NCI-H510A (cell line): ENCODE measurements around the gene FAM151A.
A peak's percentile ranks its signal among the peaks of the same experiment; 100 is the strongest.

Experiments
- DNase-seq: peaks from one replicate; lab custom pipeline; 2025; lab: John Stamatoyannopoulos, UW

The FAM151A gene

DNA sequence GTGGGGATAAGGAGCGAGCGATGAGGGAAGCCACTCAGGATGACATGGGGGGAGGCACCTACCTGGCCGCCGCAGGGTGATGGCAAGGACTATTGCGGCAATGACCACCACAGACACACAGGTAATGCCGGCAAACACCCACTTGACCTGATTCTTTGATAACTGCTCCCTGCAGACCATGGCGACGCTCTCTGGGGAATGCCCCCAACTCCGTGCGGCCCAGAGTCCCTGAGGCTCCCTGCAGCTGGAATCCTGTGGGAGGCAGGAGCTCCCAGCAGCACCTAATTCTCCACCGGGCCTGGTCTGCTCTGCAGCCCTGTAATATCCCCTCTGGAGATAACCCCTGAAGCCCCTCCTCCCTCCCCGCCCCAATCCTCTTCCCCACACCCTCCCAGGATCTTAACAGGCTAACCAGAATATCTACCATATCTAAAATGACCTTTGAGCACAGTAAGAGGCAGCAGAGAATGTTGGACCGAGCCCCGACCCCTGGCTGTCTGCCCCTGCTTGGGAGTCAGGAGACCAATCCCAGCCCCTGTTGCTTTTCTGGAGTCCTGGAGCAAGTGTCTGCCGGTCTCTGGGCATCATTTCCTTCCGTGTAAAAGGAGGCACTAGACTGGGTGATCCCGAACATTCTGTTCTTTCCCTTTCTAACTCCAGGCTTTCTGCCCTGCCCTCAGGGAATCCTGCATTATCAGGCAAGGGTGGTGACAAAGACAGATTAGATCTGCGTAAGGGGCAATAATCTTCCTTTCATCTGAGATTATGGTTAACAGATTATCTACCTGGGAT is at the start of gene FAM151A:
Gene FAM151A, minus strand, starts transcription at position 310 of the 792 bp plus-strand sequence. Its CDS starts 130 bp downstream, at position 180.
- no peak for DNase-seq

DNA sequence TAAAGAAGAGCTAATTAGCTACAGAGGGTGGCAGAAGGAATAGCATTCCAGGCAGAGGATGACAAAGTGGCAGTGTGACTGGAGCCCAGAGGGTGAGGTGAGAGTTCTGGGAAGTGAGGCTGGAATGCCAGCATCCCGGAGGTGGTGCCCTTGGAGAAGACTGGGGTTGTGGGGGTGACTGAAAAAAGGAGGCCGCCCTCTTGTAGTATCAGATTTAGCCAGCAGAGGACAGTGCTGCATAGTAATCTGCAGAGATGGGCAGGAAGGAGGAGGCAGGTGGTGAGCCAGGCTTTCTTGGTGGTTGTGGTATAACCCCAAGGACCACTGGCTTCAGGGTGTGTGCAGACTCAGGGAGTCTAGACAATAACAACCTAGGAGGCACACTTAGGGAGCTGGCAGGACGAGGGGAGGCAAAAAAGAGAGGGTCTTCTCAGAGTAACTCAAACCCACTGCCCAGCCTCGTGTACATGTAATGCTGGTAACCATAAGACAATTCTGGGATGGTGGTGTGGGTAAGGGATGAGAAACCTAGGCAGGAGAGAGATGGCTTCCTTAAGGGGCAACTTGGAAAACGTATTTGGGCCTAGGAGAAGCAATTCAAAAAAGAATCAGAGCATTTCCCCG is 48.8 kb upstream of the FAM151A start:
- peak; percentile 13 for DNase-seq

DNA sequence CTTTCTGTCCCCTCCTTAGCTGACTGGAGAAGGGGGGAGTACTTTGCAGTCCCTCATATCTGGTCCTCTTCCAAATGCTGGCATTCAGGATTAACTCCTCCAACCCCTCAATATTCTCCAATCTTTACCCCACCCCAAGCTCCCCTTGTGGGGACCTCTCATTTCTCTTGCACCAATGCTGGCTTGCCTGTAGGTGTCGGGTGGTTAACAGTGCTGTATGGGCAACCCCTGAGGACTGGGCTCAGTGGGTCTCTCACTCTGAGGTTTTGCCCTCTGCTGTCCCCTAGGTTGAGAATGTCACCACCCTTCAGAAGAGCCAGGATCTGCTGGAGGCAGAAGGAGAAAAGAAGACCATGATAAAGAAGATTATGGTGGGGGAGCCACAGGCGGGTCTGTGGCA is 45.2 kb upstream of the FAM151A start:
- DNase-seq = no peak

DNA sequence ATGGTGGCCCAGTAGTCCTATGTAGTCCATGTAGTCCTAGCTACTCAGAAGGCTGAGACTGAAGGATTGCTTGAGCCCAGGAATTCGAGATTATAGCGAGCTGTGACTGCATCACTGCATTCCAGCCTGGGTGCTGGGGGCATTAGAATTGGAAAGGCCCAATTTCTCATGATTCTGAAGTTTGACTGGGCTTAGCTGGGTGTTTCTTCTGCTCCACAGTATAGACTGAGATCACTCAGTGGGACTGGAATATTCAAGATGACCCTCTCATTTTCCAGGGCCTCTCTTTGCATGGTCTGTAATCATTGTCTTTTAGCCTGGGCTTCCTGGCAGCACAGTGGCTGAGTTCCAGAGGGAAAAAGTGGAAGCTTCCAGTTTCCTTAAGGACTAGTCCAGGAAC is 44.5 kb upstream of the FAM151A start:
- DNase-seq = no peak

DNA sequence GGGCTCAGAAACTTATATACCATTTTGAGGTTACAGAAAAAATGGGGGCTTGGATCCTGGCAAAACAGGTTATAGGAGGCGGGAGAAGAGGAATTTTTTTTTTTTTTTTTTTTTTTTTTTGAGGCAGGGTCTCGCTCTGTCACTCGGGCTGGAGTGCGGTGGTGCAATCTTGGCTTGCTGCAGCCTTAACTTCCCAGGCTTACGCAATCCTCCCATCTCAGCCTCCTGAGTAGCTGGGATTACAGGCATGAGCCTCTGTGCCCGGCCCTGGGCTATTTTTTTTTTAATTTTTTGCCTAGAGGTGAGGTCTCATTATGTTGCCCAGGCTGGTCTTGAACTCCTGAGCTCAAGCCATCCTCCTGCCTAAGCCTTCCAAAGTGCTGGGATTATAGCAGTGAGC is 43.0 kb upstream of the FAM151A start:
- no peak for DNase-seq

DNA sequence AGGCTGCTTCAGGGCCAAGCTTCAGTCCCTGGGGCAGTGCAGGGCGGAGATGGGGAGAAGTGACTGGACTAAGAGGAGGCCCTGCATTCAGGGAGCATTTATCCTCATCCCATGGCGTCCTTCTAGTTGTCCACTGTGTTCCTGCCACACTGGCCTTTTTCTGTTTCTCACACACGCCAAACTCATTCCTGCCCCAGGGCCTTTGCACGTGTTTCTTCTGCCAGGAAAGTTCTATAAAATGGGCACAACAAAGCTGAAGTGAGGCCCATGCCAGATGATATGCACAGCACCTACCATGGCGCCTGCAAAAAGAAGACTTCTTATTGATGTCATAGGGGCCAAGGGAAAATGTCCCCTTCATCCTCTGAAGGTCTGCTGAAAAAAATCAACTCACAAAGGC is 42.5 kb upstream of the FAM151A start:
- no peak for DNase-seq

DNA sequence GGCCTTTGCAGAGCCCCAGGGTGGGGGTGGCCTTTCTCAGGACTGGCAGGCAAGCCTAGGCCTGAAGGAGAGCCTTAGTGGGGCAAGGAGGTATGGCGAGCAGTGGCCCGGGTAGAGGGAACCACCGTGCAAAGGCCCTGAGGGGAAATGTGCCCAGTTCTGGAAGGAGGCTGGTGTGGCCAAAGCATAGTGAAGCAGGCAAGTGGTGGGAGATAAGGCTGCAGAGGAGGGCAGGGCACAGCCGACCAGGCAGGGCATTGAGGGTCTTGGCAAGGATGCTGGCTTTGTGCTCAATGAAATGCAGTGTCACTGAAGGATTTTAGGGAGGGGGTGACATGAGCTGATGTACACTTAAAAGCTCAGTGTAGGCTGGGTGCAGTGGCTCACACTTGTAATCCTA is 41.0 kb upstream of the FAM151A start:
- DNase-seq = no peak

DNA sequence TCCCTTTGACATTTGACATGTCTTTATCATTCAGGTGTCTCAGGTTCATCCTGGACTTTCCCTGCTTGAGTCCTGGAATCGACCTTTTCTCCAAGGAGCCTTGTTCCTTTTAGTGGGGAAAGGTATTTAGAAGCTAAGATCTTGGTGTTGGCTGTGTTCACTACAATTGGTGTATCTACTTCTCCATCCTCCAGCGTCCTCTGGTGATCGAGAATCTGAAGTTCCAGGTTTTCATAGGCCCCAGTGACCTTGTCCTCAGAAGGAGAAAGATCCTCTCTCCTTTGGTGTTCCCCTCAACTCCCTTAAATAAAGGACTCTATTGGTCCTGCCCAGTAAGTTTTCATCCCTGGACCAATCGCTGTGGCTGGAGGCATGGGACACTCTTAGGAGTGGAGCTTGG is 40.4 kb upstream of the FAM151A start:
- DNase-seq = no peak

DNA sequence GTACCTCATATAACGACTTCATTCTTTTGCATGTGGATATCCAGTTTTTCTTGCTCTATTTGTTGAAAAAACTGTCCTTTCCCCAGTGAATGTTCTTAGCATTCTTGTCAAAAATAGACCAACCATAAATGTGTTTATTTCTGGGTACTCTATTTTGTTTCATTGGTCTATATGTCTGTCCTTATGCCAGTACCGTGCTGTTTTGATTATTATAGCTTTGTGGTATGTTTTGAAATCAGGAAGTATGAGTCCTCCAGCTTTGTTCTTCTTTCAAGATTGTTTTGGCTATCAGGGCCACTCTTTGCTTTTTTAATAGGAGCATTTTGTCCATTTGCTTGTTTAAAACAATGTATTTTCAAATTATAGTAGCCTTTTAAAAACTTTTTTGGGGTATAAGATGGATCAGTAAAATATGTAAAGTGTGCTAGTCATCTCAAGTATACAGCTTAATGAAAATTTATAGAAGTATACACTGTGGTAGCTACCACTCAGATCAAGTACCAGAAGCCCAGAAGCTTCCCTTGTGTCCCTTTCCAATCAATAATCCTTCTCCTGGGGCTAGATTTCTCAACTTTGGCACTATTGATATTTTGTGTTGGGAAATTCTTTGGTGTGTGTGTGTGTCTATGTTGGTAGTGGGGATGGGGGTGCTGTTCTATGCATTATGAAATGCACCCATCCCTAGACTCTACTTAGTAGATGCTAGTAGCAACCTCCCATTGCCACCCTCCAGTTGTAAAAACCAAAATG is 35.0 kb upstream of the FAM151A start:
- DNase-seq = no peak

DNA sequence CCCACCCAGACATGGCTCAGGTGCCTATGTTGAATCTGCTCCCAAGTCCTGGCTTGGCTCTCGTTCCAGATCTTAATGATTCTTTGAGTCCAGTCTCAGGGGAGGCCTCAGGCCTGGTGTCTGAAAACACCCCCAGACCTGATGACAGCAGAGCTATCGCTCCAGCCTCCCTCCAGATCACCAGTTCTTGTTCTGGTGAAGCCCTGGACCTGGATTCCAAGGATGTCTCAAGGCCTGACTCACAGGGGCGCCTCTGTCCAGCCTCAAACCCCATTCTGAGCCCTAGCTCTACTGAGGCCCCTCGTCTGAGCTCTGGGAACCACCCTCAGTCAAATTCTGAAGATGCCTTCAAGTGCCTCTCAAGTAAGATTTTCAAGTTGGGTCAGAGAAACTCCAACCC is 29.7 kb upstream of the FAM151A start:
- no peak for DNase-seq

DNA sequence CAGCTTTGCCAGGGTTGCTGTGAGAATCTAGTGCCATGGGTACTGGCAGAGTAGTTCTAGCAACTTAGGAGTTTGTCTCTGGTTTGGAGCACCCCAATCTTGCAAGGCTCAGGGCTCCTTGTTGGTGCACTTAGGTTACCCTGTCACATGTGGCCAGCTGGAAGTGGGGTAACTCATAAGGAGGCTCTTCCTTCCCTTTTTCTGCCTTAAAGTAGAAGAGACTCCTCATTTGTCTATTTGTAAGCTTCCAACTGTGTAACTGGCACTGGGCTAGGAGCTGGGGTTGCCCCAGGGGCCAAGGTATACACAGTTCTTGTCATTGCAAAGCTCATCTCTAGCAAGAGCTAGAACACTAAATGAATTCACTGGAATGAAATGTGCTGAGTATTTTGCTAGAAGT is 28.8 kb upstream of the FAM151A start:
- DNase-seq = no peak

DNA sequence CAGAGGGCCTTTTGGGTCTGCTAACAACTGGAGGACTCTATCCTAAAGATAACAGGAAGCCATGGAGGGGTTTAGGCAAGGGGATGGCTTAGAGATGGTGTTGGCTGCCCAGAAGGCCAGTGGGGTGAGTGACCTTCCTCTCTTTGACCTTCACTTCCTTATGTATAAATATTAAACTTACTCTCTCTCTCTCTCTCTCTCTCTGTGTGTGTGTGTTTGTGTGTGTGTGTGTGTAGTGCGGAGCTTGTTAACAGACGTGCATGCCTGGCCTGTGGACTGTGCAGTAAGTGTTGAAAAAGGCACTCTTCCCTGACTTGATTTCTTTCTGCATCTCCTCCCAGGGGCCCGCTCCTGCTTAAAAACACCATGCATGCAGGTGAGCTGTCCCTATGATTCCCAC is 28.3 kb upstream of the FAM151A start:
- no peak for DNase-seq

DNA sequence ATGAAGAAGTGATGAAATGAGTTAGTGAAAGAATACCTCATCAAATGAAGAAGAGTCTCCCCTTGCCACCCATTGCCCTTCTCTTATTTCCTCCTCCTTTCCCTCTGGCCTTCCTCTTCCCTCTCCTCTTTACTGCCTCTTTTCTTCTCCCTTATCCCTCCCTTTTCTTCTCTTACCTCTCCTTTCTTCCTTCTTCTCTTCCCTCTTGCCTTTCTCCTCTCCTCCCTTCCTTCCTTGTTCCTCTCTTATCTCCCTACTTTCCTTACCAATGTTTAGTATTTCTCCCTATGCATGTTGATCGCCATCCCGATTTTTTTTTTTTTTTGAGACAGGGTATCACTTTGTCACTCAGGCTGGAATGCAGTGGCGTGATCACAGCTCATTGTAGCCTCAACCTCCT is 27.1 kb upstream of the FAM151A start:
- DNase-seq = no peak

DNA sequence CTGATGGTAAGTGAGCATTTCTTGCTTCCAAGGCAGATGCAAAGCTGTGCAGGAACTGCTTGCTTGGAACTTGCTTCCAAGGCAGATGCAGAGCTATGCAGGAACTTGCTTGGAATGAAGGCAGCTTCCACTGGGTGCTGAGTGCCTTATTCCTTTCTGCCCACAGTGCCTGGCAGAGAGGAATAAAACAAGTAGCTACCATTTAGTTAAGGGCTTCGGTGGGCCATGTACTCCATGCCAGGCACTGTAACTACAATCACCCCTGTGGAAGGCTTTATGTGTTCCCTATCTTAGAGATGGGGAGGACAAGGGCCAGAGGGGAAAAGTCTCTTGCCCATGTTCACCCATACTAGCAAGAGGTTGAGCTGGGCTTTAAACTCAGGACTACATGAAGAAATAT is 26.6 kb upstream of the FAM151A start:
- no peak for DNase-seq

DNA sequence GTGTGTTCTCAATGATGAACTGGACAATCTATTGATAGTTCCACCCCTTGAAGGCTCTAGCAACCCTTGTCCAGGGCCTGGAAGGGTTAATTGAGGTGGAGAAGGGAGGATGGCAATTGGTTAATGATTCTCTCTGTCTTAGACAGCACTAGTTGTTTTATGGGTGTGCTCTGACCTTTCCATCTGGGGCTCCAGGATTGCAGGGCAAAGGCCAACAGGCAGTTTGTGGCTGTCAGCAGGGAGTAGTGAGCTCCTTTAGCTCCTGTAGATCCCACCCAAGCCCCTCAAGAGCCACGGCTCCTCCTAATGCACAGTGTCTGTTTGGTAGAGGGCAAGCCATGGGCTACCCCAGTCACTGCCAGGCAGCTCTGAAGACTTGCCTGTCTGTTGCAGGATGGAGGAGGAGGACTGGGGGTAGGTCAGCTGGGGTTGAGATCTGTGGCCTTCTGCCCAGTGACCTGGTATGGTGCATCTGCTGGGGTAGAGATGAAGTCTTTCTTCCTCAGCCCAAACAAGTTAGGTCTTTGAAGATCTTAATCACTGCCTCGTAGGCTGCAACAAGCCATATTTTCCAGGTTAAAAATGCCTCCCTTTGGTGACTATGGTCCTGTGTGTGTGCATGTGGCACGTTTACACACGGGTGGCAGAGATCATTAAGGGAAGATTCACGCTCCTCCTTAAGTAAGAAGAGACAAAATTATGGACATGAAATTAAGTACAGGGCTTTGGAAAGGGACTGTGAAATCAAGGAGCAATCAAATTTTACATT is 26.0 kb upstream of the FAM151A start:
- no peak for DNase-seq

DNA sequence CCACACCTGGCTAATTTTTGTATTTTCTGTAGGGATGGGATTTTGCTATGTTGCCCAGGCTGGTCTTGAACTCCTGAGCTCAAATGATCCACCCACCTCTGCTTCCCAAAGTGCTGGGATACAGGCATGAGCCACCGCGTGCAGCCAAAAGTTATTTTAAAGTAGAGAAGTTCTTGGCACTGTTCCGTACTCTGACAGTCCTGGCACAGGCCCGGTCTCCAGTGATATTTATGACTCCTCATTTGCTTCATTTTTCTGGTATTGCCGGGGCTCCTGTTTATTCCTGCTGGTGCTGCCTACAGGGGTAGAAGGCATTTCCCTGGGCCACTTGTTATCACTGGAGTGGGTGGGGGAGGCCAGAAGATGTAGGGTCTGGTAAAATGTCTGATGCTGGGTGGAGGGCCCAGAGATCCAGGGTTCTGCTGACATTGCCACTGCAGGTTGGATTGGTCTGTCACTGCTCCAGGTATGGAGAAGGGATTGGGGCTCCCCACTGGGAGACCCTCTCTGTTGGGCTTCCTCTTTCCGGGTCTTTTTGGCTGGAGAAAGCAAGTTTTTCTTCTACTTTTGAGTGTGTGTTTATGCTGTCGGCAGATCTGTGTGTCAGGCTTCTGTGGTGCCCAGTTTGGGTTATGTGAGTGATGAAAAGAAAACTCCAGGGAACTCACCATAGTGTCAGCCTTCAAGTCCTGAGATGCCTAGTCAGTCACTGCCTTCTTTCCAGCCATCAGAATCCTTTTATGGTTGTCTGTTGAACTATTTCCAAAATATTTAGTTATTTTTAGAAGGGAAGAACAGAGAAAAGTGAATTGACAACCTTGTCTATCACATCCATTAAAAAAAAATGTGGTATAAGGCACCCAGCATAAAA is 22.7 kb upstream of the FAM151A start:
- DNase-seq = no peak

DNA sequence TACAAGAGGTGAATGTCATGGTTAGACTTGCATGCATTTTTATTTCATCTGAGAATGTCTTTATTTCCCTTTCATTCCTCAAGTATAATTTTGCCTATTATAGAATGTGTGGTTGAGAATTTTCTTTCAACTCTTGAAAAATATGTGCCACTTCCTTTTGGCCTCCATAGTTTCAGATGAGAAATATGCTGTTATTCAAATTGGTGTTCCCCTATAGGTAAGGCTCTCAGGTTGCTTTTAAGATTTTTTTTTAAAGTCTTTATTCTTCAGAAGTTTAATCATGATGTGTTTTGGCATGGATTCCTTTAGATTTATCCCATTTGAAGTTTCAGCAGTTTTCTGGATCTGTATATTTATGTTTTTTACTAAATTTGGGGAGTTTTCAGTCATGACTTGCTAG is 20.4 kb upstream of the FAM151A start:
- no peak for DNase-seq

DNA sequence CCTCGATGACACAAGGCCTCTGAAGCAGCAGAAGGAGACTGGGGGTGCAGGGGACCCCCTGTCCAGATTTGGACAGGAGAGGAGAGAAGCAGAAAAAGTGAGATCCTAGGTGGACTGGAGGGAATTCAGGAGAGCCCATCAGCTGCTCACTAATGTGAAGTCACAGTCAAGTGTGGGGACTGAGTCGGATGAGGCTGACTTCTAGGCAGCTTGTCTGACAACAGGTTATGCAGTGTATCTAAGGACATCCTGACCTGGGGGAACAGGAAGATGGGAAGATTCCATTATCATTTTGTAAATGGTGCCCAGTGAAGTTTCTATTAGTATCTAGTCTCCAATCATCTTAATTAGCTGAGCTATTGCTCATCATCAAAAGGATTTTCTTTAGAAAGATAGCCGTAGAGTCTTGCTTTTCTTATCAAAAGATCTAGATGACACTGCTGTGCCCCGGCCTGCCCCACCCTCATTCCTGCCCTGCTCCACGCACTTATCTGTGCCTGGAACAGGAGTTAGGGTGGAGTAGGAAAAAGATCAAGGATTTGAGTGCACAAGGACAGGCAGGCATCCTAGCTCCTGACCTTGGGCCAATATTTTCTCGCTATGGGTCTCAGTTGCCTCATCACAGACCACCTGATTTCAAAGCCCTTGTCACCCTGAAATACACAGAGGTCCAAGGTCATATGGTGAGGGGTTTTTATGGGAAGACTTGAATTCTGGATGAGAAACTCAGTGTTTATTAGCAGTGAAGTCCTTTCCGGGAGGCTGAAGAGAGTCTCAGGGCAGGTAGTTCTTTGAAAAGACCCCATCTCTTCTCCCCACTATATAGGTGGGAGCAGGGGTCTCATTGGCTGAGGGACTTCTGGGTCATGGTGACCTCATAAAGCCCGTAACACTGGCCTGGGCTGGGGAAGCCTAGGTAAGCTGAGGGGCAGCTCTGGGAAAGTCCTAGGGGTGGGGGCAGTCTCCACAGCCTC is 17.8 kb upstream of the FAM151A start, which contains the start of gene MROH7:
Gene MROH7, plus strand, starts transcription at position 924 of the 974 bp plus-strand sequence. CDS start 11,141 bp downstream, outside the sequence.
- no peak for DNase-seq

DNA sequence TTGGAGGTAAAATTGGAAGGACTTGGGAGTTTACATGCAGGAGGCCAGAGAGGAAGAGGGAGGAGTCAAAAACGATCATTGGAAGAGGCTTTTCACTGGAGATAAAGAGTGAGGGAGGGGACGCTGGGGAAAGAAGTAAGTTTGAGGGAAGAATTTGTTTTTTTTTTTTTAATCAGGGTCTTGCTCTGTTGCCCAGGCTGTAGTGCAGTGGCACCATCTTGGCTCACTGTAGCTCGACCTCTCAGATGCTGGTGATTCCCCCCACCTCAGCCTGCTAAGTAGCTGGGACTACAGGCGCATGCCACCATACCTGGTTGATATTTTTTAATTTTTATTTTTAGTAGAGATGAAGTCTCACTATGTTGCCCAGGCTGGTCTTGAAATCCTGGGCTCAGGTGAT is 17.0 kb upstream of the FAM151A start:
- no peak for DNase-seq
